Vagina (tissue), 2 donors: ENCODE data around the gene PTTG1IP2. TPM values are rescaled to one million over a fixed set of nuclear protein-coding genes. Genes with fewer than 3 reads are reported as not detected.

Experiments used
- DNase-seq, 2 donors: peaks; one replicate each; pipeline ENCODE4 v3.0.0-alpha.2; 2017; ENCODE audit errors: extremely low spot score in 2 of 2
- H3K27ac ChIP-seq: fragments of 200-600 bp; sonication (generic); one replicate; pipeline ENCODE4 v1.5.1; 2019
- H3K27me3 ChIP-seq: fragments of 200-600 bp; sonication (generic); one replicate; pipeline ENCODE4 v1.5.1; 2019
- H3K36me3 ChIP-seq, 2 donors: fragments of 200-600 bp; sonication (generic); one replicate each; pipeline ENCODE4 v1.5.1; 2017 to 2019
- H3K4me1 ChIP-seq: fragments of 200-600 bp; sonication (generic); one replicate; pipeline ENCODE4 v1.5.1; 2019
- H3K4me3 ChIP-seq, 2 donors: fragments of 200-600 bp; sonication (generic); 1 replicate in 1 of 2; 2 replicates in 1 of 2; pipeline ENCODE4 v1.5.1; 2016 to 2019
- H3K9me3 ChIP-seq: fragments of 200-600 bp; sonication (generic); one replicate; pipeline ENCODE4 v1.5.1; 2019
- CTCF ChIP-seq, 3 experiments: fragments of 450-650 bp in 2 of 3; fragments of 200-600 bp in 1 of 3; sonication (generic) in 1 of 3; IDR thresholded peaks; one replicate each; pipeline ENCODE4 v1.5.1; 2017 to 2019; ENCODE audit warnings: antibody characterized with exemption in 3 of 3, mild to moderate bottlenecking in 2 of 3, moderate library complexity in 2 of 3
- POLR2A ChIP-seq, 2 donors: fragments of 450-650 bp; IDR thresholded peaks; one replicate each; pipeline ENCODE4 v1.6.1; 2017; ENCODE audit warnings: antibody characterized with exemption in 2 of 2, mild to moderate bottlenecking in 2 of 2, moderate library complexity in 2 of 2
- POLR2AphosphoS5 ChIP-seq, 2 donors: sonication (generic); formaldehyde crosslinking; IDR thresholded peaks; one replicate each; pipeline ENCODE4 v1.9.0; 2017; ENCODE audit warnings: antibody characterized with exemption in 2 of 2, mild to moderate bottlenecking in 2 of 2, low read depth in 1 of 2; ENCODE audit not compliant: insufficient read depth in 1 of 2
- intact Hi-C: fragments of 100-400 bp; cut with DNase I; formaldehyde crosslinking; loops from one replicate; pipeline ENCODE4 v1.15.1; 2023
- total RNA-seq: library from RNA; depleted of rRNA; stranded (reverse); fragments of >200 nt; gene quantifications from one replicate; pipeline ENCODE4 v1.2.3, GENCODE V29; 2016

PTTG1IP2 gene
- total RNA-seq, 1 donor from 2014 or later = not detected

GRCh38 chr7:90492250-90492649 is 22.8 kb downstream of the PTTG1IP2 start:
- Histone ChIP-seq H3K4me1 (no peaks in the 10 kb centered on the region), H3K27me3 (no peaks in the 10 kb centered on the region), H3K36me3 (no peaks in the 10 kb centered on the region), H3K9me3 (no peaks in the 10 kb centered on the region), H3K4me3 (no peak overlapping the region), H3K27ac (no peak overlapping the region)
- intact Hi-C loops = no loop called here
- TF ChIP-seq CTCF (IDR thresholded peaks at IDR 0.05) (no peak), POLR2AphosphoS5 (IDR thresholded peaks at IDR 0.05; ENCODE audit: insufficient read depth in 1 of 2, low read depth in 1 of 2) (no peak), POLR2A (IDR thresholded peaks at IDR 0.05) (no peak)
- DNase-seq = no peak

- no peak for DNase-seq
- intact Hi-C loops = no loop called here
Measured at GRCh38 chr7:90495241-90495640, 25.8 kb downstream of the PTTG1IP2 start.

GRCh38 chr7:90502539-90502938 is 33.1 kb downstream of the PTTG1IP2 start:
- no peaks in the 10 kb centered on the region for H3K4me1 ChIP-seq
- TF ChIP-seq POLR2A (IDR thresholded peaks at IDR 0.05) (no peak), CTCF (IDR thresholded peaks at IDR 0.05) (no peak), POLR2AphosphoS5 (IDR thresholded peaks at IDR 0.05; ENCODE audit: insufficient read depth in 1 of 2, low read depth in 1 of 2) (no peak)
- H3K9me3 ChIP-seq = no peaks in the 10 kb centered on the region
- H3K36me3 ChIP-seq = no peaks in the 10 kb centered on the region
- intact Hi-C loops = no loop called here
- no peaks in the 10 kb centered on the region for H3K27me3 ChIP-seq
- no peak overlapping the region for H3K27ac ChIP-seq
- H3K4me3 ChIP-seq = no peak overlapping the region
- no peak for DNase-seq

More at GRCh38 chr7:90495241-90495640, 25.8 kb downstream of the PTTG1IP2 start:
- Histone ChIP-seq H3K36me3 (no peaks in the 10 kb centered on the region), H3K4me1 (no peaks in the 10 kb centered on the region), H3K27me3 (no peaks in the 10 kb centered on the region), H3K4me3 (no peak overlapping the region), H3K27ac (no peak overlapping the region), H3K9me3 (no peaks in the 10 kb centered on the region)
- no peak for TF ChIP-seq POLR2A (IDR thresholded peaks at IDR 0.05)
- TF ChIP-seq POLR2AphosphoS5 (IDR thresholded peaks at IDR 0.05; ENCODE audit: insufficient read depth in 1 of 2, low read depth in 1 of 2) = no peak
- TF ChIP-seq CTCF (IDR thresholded peaks at IDR 0.05) = no peak

- H3K27ac ChIP-seq = no peak overlapping the region
- intact Hi-C loops = no loop called here
- H3K4me3 ChIP-seq = no peak overlapping the region
- H3K36me3 ChIP-seq = no peaks in the 10 kb centered on the region
- no peaks in the 10 kb centered on the region for H3K4me1 ChIP-seq
- DNase-seq = no peak
- no peaks in the 10 kb centered on the region for H3K9me3 ChIP-seq
- TF ChIP-seq POLR2AphosphoS5 (IDR thresholded peaks at IDR 0.05; ENCODE audit: insufficient read depth in 1 of 2, low read depth in 1 of 2) = no peak
- TF ChIP-seq POLR2A (IDR thresholded peaks at IDR 0.05) = no peak
- TF ChIP-seq CTCF (IDR thresholded peaks at IDR 0.05) = no peak
- no peaks in the 10 kb centered on the region for H3K27me3 ChIP-seq
Measured at GRCh38 chr7:90503367-90503766, 33.9 kb downstream of the PTTG1IP2 start.

- Histone ChIP-seq H3K4me3 (no peak overlapping the region), H3K27me3 (no peaks in the 10 kb centered on the region), H3K4me1 (no peaks in the 10 kb centered on the region), H3K36me3 (no peaks in the 10 kb centered on the region), H3K27ac (no peak overlapping the region), H3K9me3 (no peaks in the 10 kb centered on the region)
- TF ChIP-seq CTCF (IDR thresholded peaks at IDR 0.05) = no peak
- no peak for TF ChIP-seq POLR2AphosphoS5 (IDR thresholded peaks at IDR 0.05; ENCODE audit: insufficient read depth in 1 of 2, low read depth in 1 of 2)
- no peak for TF ChIP-seq POLR2A (IDR thresholded peaks at IDR 0.05)
- intact Hi-C loops = no loop called here
- DNase-seq = no peak
Measured at GRCh38 chr7:90507692-90508091, 38.3 kb downstream of the PTTG1IP2 start.
